OCI-LY1 (cell line): Measurements from ENCODE around the gene SLC22A23.

ENCODE experiments used
- H2AFZ ChIP-seq: fragments of 200-600 bp; sonication (generic), shearing (Covaris generic); 2 replicates; pipeline ENCODE4 v1.6.0; 2014; ENCODE audit warnings: antibody characterized with exemption, mild to moderate bottlenecking, low read length
- H3F3A ChIP-seq: fragments of 200-600 bp; sonication (generic), shearing (Covaris generic); 2 replicates; pipeline ENCODE4 v1.6.0; 2014; ENCODE audit warnings: mild to moderate bottlenecking, antibody characterized with exemption, low read length, moderate library complexity; ENCODE audit not compliant: insufficient read depth
- H3K27ac ChIP-seq: fragments of 200-600 bp; sonication (generic); 2 replicates; pipeline ENCODE4 v1.5.1; 2014; ENCODE audit warnings: low read length, mixed run types, mild to moderate bottlenecking, low read depth; ENCODE audit not compliant: poor library complexity, severe bottlenecking
- H3K27me3 ChIP-seq: fragments of 200-600 bp; sonication (generic); 2 replicates; pipeline ENCODE4 v1.6.0; 2014; ENCODE audit warnings: antibody characterized with exemption, mild to moderate bottlenecking, low read length, moderate library complexity; ENCODE audit not compliant: insufficient read depth
- H3K36me3 ChIP-seq: fragments of 200-600 bp; sonication (generic); 2 replicates; pipeline ENCODE4 v1.6.1; 2014; ENCODE audit warnings: mild to moderate bottlenecking, antibody characterized with exemption, low read length, moderate library complexity, mixed read lengths; ENCODE audit not compliant: insufficient read depth
- H3K4me1 ChIP-seq: fragments of 200-600 bp; sonication (generic); 2 replicates; pipeline ENCODE4 v1.5.1; 2014; ENCODE audit warnings: mild to moderate bottlenecking, low read length, moderate library complexity; ENCODE audit not compliant: insufficient read depth, severe bottlenecking
- H3K4me2 ChIP-seq: fragments of 200-600 bp; sonication (generic), shearing (Covaris generic); 2 replicates; pipeline ENCODE4 v1.6.1; 2014; ENCODE audit warnings: low read length
- H3K4me3 ChIP-seq: fragments of 200-600 bp; sonication (generic); 2 replicates; pipeline ENCODE4 v1.5.1; 2014; ENCODE audit warnings: low read length, low read depth, mild to moderate bottlenecking, mixed read lengths; ENCODE audit not compliant: poor library complexity, severe bottlenecking
- H3K79me2 ChIP-seq: fragments of 200-600 bp; shearing (Covaris generic); 2 replicates; pipeline ENCODE4 v1.6.1; 2016; ENCODE audit warnings: mixed run types, low read length, mixed read lengths; ENCODE audit not compliant: insufficient read depth
- H3K9ac ChIP-seq: fragments of 200-600 bp; sonication (generic), shearing (Covaris generic); 2 replicates; pipeline ENCODE4 v1.6.1; 2014; ENCODE audit warnings: mild to moderate bottlenecking, low read length, mixed read lengths
- H3K9me2 ChIP-seq: fragments of 200-600 bp; sonication (generic), shearing (Covaris generic); 2 replicates; pipeline ENCODE4 v1.6.1; 2014; ENCODE audit warnings: low read depth, mild to moderate bottlenecking, low read length, mixed read lengths
- H3K9me3 ChIP-seq: fragments of 200-600 bp; shearing (Covaris generic); 2 replicates; pipeline ENCODE4 v1.6.1; 2014; ENCODE audit warnings: low read length, mixed read lengths
- H4K20me1 ChIP-seq: fragments of 200-600 bp; sonication (generic), shearing (Covaris generic); 2 replicates; pipeline ENCODE4 v1.6.0; 2016; ENCODE audit warnings: mild to moderate bottlenecking, low read length; ENCODE audit not compliant: insufficient read depth
- EZH2 ChIP-seq: fragments of 200-600 bp; sonication (generic), shearing (Covaris generic); IDR thresholded peaks from 2 replicates; pipeline ENCODE4 v1.8.0; 2017; ENCODE audit warnings: borderline replicate concordance, mixed run types, mild to moderate bottlenecking, antibody characterized with exemption, low read length, moderate library complexity, mixed read lengths
- TF ChIP-seq, protein P1 (sequence below): fragments of 200-600 bp; sonication (generic), shearing (Covaris generic); IDR thresholded peaks from 2 replicates; pipeline ENCODE4 v1.5.1; 2017; ENCODE audit warnings: mild to moderate bottlenecking, antibody characterized with exemption, low read length, moderate library complexity, mixed read lengths

The SLC22A23 gene

DNA sequence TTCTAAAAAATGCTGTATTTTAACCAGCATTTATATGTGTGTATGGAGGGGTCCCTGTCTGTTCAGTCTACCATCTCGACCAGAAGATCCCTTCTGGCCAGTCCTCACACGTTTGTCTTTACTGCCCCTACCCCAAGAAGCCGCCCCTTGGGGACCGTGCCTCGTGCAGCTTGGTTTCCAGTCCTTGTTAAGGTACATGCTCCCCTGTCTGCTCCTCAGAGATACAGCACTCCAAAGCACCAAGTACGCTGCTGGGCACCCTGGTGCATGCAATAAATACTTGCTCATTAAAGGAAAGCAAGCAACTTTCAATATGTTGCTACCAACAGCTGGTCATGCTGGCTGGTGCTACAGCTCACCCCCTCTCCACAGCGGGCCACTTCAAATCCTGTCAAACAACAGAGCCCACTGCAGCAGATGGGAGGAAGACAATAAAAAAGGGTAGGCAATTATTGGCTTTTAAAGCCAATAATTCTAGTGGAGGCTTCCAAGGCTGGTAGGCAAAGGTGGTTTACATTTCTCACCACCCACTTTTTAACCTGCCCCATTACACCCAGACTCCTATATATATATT is 136.5 kb downstream of the SLC22A23 start:
- H3K36me3 ChIP-seq = no peaks in the 10 kb centered on the region
- no peak overlapping the region for H2AFZ ChIP-seq
- no peaks in the 10 kb centered on the region; the same call in none of the 2 replicates for H3K27me3 ChIP-seq
- no peak overlapping the region for H3K9ac ChIP-seq
- no peaks in the 10 kb centered on the region for H3K79me2 ChIP-seq
- H3K4me2 ChIP-seq = no peak overlapping the region
- no peak overlapping the region for H3K27ac ChIP-seq
- H3F3A ChIP-seq = no peaks in the 10 kb centered on the region
- H3K9me3 ChIP-seq = no peaks in the 10 kb centered on the region
- H3K4me1 ChIP-seq = no peaks in the 10 kb centered on the region
- H3K4me3 ChIP-seq = no peak overlapping the region
- no peaks in the 10 kb centered on the region for H4K20me1 ChIP-seq
- H3K9me2 ChIP-seq = no peaks in the 10 kb centered on the region
- TF ChIP-seq, protein P1, sequence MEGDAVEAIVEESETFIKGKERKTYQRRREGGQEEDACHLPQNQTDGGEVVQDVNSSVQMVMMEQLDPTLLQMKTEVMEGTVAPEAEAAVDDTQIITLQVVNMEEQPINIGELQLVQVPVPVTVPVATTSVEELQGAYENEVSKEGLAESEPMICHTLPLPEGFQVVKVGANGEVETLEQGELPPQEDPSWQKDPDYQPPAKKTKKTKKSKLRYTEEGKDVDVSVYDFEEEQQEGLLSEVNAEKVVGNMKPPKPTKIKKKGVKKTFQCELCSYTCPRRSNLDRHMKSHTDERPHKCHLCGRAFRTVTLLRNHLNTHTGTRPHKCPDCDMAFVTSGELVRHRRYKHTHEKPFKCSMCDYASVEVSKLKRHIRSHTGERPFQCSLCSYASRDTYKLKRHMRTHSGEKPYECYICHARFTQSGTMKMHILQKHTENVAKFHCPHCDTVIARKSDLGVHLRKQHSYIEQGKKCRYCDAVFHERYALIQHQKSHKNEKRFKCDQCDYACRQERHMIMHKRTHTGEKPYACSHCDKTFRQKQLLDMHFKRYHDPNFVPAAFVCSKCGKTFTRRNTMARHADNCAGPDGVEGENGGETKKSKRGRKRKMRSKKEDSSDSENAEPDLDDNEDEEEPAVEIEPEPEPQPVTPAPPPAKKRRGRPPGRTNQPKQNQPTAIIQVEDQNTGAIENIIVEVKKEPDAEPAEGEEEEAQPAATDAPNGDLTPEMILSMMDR = no peak
- no peak for TF ChIP-seq EZH2

- Histone ChIP-seq H3K4me2 (no peak overlapping the region), H4K20me1 (no peaks in the 10 kb centered on the region), H3K36me3 (no peaks in the 10 kb centered on the region), H3K27ac (no peak overlapping the region), H3K79me2 (no peaks in the 10 kb centered on the region), H3K9ac (no peak overlapping the region), H3F3A (no peaks in the 10 kb centered on the region), H3K9me2 (no peaks in the 10 kb centered on the region), H3K4me1 (no peaks in the 10 kb centered on the region), H3K9me3 (no peaks in the 10 kb centered on the region), H3K27me3 (no peaks in the 10 kb centered on the region; the same call in none of the 2 replicates), H3K4me3 (no peak overlapping the region), H2AFZ (no peak overlapping the region)
- no peak for TF ChIP-seq EZH2
- TF ChIP-seq, protein P1 = no peak
Measured at GRCh38 chr6:3319610-3320200, 137.1 kb downstream of the SLC22A23 start.

- Histone ChIP-seq H3K4me1 (no peaks in the 10 kb centered on the region), H3F3A (no peaks in the 10 kb centered on the region), H3K36me3 (no peaks in the 10 kb centered on the region), H3K9me3 (no peaks in the 10 kb centered on the region), H2AFZ (no peak overlapping the region), H4K20me1 (no peaks in the 10 kb centered on the region), H3K27ac (no peak overlapping the region), H3K9ac (no peak overlapping the region), H3K4me2 (no peak overlapping the region), H3K27me3 (no peaks in the 10 kb centered on the region; the same call in none of the 2 replicates), H3K79me2 (no peaks in the 10 kb centered on the region), H3K4me3 (no peak overlapping the region), H3K9me2 (no peaks in the 10 kb centered on the region)
- TF ChIP-seq EZH2 = no peak
- TF ChIP-seq, protein P1 = no peak
Measured at GRCh38 chr6:3318821-3319540, 137.9 kb downstream of the SLC22A23 start.
